ENCODE data around the gene NSMF. TPM values are rescaled to one million over a fixed set of nuclear protein-coding genes. Genes with fewer than 3 reads are reported as not detected.
A peak's percentile ranks its signal among the peaks of the same experiment; 100 is the strongest.

The NSMF gene
- total RNA-seq, 1 experiment from 2014 or later = 73.4 TPM

DNA sequence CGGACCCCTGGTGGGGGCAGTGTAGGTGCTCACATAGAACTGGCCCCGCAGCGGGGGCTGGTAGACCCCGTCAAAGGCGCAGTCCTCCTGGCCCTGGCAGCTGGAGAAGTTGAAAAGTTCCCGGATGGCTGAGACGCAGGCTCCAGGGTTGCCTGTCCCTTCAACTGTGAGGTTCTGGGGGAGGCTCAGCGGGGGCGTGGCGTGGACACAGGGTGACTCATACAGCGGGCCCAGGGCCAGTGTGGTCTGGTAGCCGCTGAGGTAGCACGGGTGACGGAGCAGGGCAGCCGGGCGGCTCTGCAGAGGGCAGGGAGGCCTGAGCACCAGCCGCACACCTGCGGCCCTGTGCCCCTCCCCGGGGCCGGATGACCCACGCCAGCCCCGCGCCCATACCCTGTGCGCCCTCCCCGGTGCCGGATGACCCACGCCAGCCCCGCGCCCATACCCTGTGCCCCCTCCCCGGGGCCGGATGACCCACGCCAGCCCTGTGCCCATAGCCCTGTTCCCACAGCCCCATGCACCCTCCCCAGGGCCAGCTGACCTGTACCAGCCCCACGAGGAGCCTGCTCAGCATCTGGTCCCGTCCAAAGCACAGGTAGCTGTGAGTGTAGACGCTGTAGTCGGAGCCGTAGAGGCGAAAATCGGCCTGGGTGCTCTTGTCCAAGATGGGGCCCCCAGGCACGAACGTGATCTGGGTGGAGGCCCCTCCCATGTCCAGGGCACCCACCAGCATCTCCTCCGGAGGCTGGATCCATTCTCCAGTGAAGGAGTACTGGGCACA, 23.0 kb downstream of the NSMF start:
- Histone ChIP-seq H4K20me1 (ENCODE audit: insufficient read depth) (no peaks in the 10 kb centered on the region), H3F3A (ENCODE audit: insufficient read depth, low read depth) (peaks cover 11% of the 10 kb centered on the region; the same call in 1 of the 2 replicates), H3K4me1 (replicated peaks; ENCODE audit: insufficient read depth) (peaks cover 17% of the 10 kb centered on the region), H3K4me2 (peak overlapping the region; percentile 49), H3K9me3 (ENCODE audit: insufficient read depth, low read depth) (no peaks in the 10 kb centered on the region), H3K4me3 (no peak overlapping the region), H3K27me3 (ENCODE audit: insufficient read depth, low read depth) (no peaks in the 10 kb centered on the region), H3K79me2 (ENCODE audit: low read depth) (no peaks in the 10 kb centered on the region), H3K36me3 (ENCODE audit: low read depth) (no peaks in the 10 kb centered on the region), H2AFZ (no peak overlapping the region), H3K27ac (no peak overlapping the region), H3K9me2 (ENCODE audit: insufficient read depth) (no peaks in the 10 kb centered on the region)
- peak; percentile 86 to 97 for DNase-seq
- BruUV-seq (replicated peaks) = no TSS peak
- intact Hi-C loops (cut with micrococcal nuclease; ENCODE audit: unreplicated experiment) = loop anchor here (10.0 kb wide), 1 partner anchor 179 kb away; the partner anchor contains the start of gene EHMT1
- no peak for TF ChIP-seq CTCF (conservative IDR thresholded peaks at IDR 0.05)
- no peak for TF ChIP-seq EZH2 (IDR thresholded peaks at IDR 0.05; ENCODE audit: low read depth)
- ChIA-PET POLR2A (ENCODE audit: unreplicated experiment) (interaction anchor here (0.5 kb wide), 1 partner anchor 390 kb away, joined by 5 read pairs; no protein-coding TSS in a partner anchor), CTCF (interaction anchor here (1.0 kb wide), 1 partner anchor 13 kb away, joined by 7 read pairs; the partner anchor contains the start of genes EXD3 and NOXA1)

DNA sequence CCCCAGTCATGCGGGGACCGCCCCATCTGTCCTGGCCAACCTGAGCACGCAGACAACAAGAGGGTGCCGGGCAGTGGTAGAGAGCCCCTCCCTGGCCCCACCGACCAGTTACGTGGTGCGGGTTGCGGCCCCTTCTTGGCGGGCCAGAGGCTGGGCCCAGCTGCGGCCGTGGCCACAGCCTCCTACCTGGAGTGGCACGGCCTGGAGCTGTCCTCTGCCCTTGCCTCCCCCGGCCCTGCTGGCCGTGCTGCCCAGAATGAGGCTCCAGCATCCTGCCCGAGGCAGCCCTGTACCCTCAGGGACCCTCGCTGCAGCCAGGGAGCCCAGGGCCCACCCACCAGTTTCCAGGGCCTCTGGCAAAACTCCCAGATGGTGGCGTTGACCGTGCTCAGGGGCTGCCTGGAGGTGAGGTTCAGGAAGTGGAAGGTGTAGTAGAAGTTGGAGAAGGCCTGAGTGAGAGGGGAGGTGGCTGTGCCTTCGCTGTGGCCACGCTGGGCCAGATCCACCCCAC, 23.7 kb downstream of the NSMF start:
- Histone ChIP-seq H3K27ac (no peak overlapping the region), H3K9me3 (ENCODE audit: insufficient read depth, low read depth) (no peaks in the 10 kb centered on the region), H3K27me3 (ENCODE audit: insufficient read depth, low read depth) (no peaks in the 10 kb centered on the region), H3F3A (ENCODE audit: insufficient read depth, low read depth) (peaks cover 11% of the 10 kb centered on the region; the same call in 1 of the 2 replicates), H3K4me2 (peak overlapping the region; percentile 49), H3K4me3 (no peak overlapping the region), H3K36me3 (ENCODE audit: low read depth) (no peaks in the 10 kb centered on the region), H3K79me2 (ENCODE audit: low read depth) (no peaks in the 10 kb centered on the region), H2AFZ (no peak overlapping the region), H3K4me1 (replicated peaks; ENCODE audit: insufficient read depth) (peaks cover 17% of the 10 kb centered on the region), H3K9me2 (ENCODE audit: insufficient read depth) (no peaks in the 10 kb centered on the region), H4K20me1 (ENCODE audit: insufficient read depth) (no peaks in the 10 kb centered on the region)
- DNase-seq = no peak
- intact Hi-C loops (cut with micrococcal nuclease; ENCODE audit: unreplicated experiment) = loop anchor here (10.0 kb wide), 1 partner anchor 179 kb away; the partner anchor contains the start of gene EHMT1
- ChIA-PET CTCF (no interaction called here), POLR2A (ENCODE audit: unreplicated experiment) (interaction anchor here (0.7 kb wide), 1 partner anchor 11 kb away, joined by 3 read pairs; no protein-coding TSS in a partner anchor)
- TF ChIP-seq EZH2 (IDR thresholded peaks at IDR 0.05; ENCODE audit: low read depth) (no peak), CTCF (conservative IDR thresholded peaks at IDR 0.05) (no peak)
- TSS peak; percentile 63 for BruUV-seq (replicated peaks)

GRCh38 chr9:137434498-137435380, 24.4 kb downstream of the NSMF start:
- H3K36me3 ChIP-seq (ENCODE audit: low read depth) = no peaks in the 10 kb centered on the region
- H2AFZ ChIP-seq = no peak overlapping the region
- intact Hi-C loops (cut with micrococcal nuclease; ENCODE audit: unreplicated experiment) = loop anchor here (10.0 kb wide), 1 partner anchor 180 kb away; the partner anchor contains the start of gene EHMT1
- H4K20me1 ChIP-seq (ENCODE audit: insufficient read depth) = no peaks in the 10 kb centered on the region
- no peaks in the 10 kb centered on the region for H3K27me3 ChIP-seq (ENCODE audit: insufficient read depth, low read depth)
- ChIA-PET POLR2A (ENCODE audit: unreplicated experiment) (interaction anchor here (0.7 kb wide), 1 partner anchor 12 kb away, joined by 3 read pairs; no protein-coding TSS in a partner anchor), CTCF (no interaction called here)
- H3K79me2 ChIP-seq (ENCODE audit: low read depth) = no peaks in the 10 kb centered on the region
- H3F3A ChIP-seq (ENCODE audit: insufficient read depth, low read depth) = peaks cover 11% of the 10 kb centered on the region; the same call in 1 of the 2 replicates
- H3K9me2 ChIP-seq (ENCODE audit: insufficient read depth) = no peaks in the 10 kb centered on the region
- peaks cover 17% of the 10 kb centered on the region for H3K4me1 ChIP-seq (replicated peaks; ENCODE audit: insufficient read depth)
- H3K27ac ChIP-seq = no peak overlapping the region
- H3K4me2 ChIP-seq = no peak overlapping the region
- no peak overlapping the region for H3K4me3 ChIP-seq
- BruUV-seq (replicated peaks) = no TSS peak
- H3K9me3 ChIP-seq (ENCODE audit: insufficient read depth, low read depth) = no peaks in the 10 kb centered on the region
- no peak for TF ChIP-seq CTCF (conservative IDR thresholded peaks at IDR 0.05)
- no peak for TF ChIP-seq EZH2 (IDR thresholded peaks at IDR 0.05; ENCODE audit: low read depth)
- DNase-seq = no peak
